ENCODE results near the gene FGD3.

FGD3 gene

DNA sequence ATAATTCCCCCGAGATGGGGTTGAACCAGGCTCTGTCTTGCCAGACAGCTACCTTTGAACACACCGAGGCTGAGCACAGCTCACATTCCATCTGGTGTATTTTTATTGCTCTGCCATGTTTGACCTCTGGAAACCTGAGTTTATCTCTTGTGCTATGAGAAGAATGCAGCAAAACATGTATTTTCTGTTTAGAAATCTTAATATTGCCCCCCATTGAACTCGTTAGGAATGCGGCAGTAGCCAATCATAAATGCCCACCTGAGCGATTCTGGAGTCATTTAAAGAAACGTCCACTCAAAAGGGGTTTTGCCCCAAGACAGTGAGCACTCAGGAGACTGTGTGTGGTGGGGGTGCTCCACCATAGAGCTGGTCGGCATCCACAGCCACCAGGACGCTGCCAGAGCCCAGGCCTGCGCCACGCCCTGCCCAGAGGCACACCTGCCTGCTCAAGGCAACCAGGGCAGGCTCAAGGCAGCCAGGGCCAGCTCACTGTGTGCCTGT, 26.9 kb downstream of the FGD3 start:
- no peak for TF ChIP-seq ZFX (IDR thresholded peaks at IDR 0.05)
- H3K27ac ChIP-seq: no peak overlapping the region

DNA sequence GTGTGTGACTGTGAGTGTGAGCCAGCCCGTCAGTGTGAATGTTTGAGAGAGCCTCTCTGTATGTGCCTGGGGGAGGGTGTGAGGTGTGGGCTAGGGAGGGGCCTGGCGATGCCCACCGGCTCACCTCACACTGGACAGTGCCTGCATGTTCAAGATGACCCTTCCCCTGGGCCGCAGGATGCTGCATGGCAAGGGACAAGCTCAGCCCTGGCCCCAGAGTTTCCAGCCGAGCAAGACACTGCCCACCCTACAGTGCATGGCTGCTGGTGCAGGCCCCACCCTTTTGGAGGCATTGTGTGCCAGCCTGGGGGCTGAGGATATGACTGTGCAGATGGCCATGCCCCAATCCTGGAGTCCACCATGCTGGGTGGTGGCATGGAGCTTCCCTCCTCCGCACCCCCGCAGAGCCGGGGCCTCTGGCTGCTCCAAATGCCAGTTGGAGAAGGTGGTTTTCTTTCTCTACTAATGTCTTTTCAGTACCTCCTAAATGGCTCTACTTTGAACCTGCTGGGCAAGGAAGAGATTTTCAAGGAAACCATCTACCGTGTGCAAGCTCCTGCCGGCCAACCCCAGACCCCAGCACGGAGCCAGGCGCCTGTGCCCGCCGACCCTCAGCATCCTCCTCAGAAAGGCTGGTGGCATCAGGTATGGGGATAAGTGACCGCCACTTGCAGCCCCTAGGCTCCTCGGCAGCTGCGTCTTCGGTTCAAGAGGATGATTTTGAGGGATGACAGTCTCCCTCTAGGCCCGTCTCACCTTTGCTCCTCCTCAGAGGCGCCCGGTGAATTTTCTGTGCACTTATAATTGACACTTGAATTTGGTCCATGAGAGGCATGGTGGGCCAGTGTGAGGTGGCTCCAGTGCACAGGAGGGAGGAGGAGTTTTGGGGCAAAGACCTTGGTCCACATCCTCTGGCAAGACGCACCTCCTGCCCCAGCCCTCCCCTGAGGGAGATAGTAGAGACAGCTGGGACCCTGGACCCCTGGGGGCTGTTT, 27.7 kb downstream of the FGD3 start:
- TF ChIP-seq, protein P1, sequence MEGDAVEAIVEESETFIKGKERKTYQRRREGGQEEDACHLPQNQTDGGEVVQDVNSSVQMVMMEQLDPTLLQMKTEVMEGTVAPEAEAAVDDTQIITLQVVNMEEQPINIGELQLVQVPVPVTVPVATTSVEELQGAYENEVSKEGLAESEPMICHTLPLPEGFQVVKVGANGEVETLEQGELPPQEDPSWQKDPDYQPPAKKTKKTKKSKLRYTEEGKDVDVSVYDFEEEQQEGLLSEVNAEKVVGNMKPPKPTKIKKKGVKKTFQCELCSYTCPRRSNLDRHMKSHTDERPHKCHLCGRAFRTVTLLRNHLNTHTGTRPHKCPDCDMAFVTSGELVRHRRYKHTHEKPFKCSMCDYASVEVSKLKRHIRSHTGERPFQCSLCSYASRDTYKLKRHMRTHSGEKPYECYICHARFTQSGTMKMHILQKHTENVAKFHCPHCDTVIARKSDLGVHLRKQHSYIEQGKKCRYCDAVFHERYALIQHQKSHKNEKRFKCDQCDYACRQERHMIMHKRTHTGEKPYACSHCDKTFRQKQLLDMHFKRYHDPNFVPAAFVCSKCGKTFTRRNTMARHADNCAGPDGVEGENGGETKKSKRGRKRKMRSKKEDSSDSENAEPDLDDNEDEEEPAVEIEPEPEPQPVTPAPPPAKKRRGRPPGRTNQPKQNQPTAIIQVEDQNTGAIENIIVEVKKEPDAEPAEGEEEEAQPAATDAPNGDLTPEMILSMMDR (conservative IDR thresholded peaks at IDR 0.05): no peak
- TF ChIP-seq ZFX (IDR thresholded peaks at IDR 0.05): no peak
- no peak overlapping the region for H3K27ac ChIP-seq

DNA sequence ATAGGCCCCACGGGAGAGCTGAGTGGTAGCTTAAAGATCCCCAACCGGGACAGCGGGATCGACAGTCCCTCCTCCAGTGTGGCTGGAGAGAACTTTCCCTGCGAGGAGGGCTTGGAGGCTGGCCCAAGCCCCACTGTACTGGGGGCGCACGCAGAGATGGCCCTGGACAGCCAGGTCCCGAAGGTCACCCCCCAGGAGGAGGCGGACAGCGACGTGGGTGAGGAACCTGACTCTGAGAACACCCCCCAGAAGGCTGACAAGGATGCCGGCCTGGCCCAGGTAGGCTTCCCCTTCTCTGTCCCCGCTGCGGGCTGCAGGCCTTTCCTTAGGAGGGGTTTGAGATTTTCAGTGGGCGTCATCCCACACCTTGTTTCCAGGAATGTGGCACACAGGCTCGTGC, 29.1 kb downstream of the FGD3 start:
- TF ChIP-seq, protein P1 (conservative IDR thresholded peaks at IDR 0.05): no peak
- TF ChIP-seq ZFX (IDR thresholded peaks at IDR 0.05): no peak
- no peak overlapping the region for H3K27ac ChIP-seq

DNA sequence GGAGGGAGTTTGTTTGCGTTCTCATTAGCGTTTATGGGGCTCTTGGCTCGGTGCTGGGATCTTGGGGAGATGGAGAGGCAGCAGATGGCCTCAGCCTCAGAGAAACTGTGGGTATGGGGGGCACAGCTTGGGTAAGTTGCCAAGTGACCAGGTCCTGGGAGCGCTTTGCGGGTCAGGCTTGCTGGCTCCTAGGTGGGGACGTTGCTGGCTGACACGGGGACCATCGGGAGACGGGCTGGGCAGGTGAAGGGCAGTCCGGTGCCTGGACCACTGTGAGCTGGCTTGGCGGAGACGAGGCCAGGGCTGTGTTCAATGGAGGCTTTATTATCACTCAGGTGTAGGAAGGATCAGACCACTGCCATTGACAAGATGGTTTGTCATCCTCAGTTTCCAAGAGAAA, 30.0 kb downstream of the FGD3 start:
- TF ChIP-seq, protein P1 (conservative IDR thresholded peaks at IDR 0.05): no peak
- no peak for TF ChIP-seq ZFX (IDR thresholded peaks at IDR 0.05)
- H3K27ac ChIP-seq: no peak overlapping the region

DNA sequence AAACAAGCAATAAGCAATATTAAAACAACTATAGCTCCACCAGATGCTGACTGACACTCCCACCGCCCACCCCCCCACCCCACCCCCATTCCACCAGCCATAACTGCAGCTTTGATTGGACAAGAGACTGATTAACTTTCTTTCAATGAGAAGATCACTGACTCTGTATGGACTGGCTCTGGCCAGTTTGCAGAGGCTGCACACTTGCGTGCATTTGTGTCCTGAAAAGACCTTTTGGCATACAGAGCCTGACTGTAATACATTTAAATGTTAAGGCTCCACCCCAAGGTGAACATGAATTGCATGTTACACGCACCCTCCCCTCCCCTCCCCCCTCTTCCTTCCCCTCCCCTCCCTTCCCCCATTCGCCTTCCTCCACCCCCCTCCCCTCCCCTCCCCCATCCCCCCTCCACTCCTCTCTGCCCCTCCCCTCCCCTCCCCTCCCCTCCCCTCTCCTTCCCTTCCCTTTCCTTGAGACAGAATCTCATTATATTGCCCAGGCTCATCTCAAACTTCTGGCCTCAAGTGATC, 31.1 kb downstream of the FGD3 start:
- H3K27ac ChIP-seq: no peak overlapping the region
- TF ChIP-seq ZFX (IDR thresholded peaks at IDR 0.05): no peak
- TF ChIP-seq, protein P1 (conservative IDR thresholded peaks at IDR 0.05): no peak

DNA sequence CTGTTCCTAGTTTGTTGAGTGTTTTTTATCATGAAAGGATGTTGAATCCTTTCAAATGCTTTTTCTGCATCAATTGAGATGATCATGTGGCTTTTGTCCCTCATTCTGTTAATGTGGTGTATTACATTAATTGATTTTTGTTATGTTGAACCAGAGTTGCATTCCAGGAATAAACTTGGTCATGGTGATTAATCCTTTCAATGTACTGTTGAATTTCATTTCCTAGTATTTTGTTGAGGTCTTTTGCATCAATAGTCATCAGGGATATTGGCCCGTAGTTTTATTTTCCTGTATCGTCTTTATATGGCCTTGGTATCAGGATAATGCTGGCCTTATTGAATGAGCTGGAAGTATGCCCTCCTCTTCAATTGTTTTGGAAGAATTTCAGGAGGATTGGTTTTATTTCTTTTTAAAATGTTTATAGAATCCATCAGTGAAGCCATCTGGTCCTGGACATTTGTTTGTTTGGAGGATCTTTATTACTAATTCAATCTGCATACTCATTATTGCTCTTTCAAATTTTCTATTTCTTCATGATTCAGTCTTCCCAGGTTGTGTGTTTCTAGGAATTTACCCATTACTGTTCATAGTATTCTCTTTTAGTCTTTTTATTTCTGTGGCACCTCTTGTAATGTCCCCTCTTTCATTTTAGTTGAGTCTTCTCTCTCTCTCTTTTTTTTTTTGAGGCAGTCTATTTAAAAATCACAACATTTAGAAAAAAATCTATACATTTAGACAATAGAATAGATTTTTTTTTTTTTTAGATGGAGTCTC, 32.1 kb downstream of the FGD3 start:
- TF ChIP-seq, protein P1 (conservative IDR thresholded peaks at IDR 0.05): no peak
- TF ChIP-seq ZFX (IDR thresholded peaks at IDR 0.05): no peak
- H3K27ac ChIP-seq: no peak overlapping the region

DNA sequence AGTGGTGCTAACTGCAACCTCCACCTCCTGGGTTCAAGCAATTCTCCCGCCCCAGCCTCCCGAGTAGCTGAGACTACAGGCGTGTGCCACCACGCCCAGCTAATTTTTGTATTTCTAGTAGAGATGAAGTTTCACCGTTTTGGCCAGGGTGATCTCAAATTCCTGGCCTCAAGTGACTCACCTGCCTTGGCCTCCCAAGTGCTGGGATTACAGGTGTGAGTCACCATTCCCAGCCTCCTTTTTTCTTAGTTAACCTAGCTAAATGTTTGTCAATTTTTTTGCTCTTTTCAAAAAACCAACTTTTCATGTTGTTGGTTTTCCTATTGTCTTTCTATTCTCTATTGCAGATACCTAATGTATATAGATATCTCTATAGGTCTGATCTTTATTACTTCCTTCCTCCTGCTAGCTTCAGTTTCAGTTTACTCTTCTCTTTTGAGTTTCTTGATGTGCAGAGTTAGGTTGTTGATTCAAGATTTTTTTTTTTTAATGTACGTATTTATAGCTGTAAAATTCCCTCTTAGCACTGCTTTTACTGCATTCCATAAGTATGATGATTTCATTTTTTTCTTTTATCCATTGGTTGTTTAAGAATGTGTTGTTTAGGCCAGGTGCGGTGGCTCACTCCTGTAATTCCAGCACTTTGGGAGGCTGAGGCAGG, 32.9 kb downstream of the FGD3 start:
- H3K27ac ChIP-seq: no peak overlapping the region
- no peak for TF ChIP-seq ZFX (IDR thresholded peaks at IDR 0.05)
- TF ChIP-seq, protein P1 (conservative IDR thresholded peaks at IDR 0.05): no peak

Data from C4-2B (cell line).